ENCODE results near the gene PCDH15. TPM values are rescaled to one million over a fixed set of nuclear protein-coding genes. Genes with fewer than 3 reads are reported as not detected.
"Not testable (repeated sequence)": the region's sequence is repeated elsewhere in the genome, so short reads cannot be mapped to it uniquely, and the experiment has no call there.

Gene PCDH15
- total and polyA plus RNA-seq, 3 donors from 2014 or later = 1.7 to 3.2 (median 2.8) TPM

DNA sequence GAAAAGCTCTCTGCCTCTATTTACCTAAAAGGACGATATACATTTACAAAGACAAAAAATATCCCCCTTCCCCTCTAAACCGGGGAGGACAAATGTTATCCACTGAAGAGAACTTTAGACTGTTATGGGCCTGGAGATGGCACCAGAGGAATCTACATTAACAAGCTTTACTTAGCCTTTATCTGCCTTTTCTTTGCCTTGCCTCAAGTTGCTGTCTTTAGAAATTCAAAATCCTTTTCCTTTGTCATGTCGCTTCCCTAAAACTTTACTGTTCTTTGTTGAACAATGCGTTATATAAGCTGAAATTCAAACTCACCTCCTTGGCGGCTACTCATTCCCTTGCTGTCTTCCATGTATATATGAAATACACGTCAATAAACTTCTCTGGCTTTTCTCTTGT, 405.0 kb downstream of the PCDH15 start:
- DNase-seq = no peak
- Histone ChIP-seq H3K27me3 (no peaks in the 10 kb centered on the region), H3K36me3 (ENCODE audit: low read depth, missing control alignments) (no peaks in the 10 kb centered on the region), H3K27ac (no peak overlapping the region), H3K4me1 (no peaks in the 10 kb centered on the region), H3K4me3 (no peak overlapping the region), H3K9me3 (no peaks in the 10 kb centered on the region)
- intact Hi-C loops (cut with DNase I; ENCODE audit: low total_unique reads) = no loop called here
- TF ChIP-seq, protein P1, sequence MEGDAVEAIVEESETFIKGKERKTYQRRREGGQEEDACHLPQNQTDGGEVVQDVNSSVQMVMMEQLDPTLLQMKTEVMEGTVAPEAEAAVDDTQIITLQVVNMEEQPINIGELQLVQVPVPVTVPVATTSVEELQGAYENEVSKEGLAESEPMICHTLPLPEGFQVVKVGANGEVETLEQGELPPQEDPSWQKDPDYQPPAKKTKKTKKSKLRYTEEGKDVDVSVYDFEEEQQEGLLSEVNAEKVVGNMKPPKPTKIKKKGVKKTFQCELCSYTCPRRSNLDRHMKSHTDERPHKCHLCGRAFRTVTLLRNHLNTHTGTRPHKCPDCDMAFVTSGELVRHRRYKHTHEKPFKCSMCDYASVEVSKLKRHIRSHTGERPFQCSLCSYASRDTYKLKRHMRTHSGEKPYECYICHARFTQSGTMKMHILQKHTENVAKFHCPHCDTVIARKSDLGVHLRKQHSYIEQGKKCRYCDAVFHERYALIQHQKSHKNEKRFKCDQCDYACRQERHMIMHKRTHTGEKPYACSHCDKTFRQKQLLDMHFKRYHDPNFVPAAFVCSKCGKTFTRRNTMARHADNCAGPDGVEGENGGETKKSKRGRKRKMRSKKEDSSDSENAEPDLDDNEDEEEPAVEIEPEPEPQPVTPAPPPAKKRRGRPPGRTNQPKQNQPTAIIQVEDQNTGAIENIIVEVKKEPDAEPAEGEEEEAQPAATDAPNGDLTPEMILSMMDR (IDR thresholded peaks at IDR 0.05) = no peak
- no peak for TF ChIP-seq POLR2A (IDR thresholded peaks at IDR 0.05)
- 80 to 84% methylated on average over 6 of the region's 6 CpGs for WGBS, 2 donors

DNA sequence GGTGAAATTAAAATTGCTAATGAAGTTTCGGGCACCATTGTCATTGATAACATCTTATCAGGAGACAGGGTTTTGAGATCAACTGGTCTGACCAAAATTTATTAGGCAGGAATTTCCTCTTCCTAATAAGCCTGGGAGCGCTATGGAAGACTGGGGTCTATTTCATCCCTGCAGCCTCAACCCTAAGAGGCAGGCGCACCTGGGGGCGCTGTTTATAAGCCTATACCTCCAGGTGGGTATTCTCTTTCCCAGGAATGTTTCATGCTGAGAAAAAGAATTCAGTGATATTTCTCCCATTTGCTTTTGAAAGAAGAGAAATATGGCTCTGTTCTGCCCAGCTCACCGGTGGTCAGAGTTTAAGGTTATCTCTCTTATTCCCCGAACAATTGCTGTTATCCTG, 406.4 kb downstream of the PCDH15 start:
- H3K27ac ChIP-seq; DNase-seq; H3K4me3 ChIP-seq; intact Hi-C loops (cut with DNase I; ENCODE audit: low total_unique reads); H3K4me1 ChIP-seq; H3K9me3 ChIP-seq; H3K27me3 ChIP-seq; H3K36me3 ChIP-seq (ENCODE audit: low read depth, missing control alignments): not testable (repeated sequence)
- 69 to 71% methylated on average over 6 of the region's 6 CpGs for WGBS, 2 donors

DNA sequence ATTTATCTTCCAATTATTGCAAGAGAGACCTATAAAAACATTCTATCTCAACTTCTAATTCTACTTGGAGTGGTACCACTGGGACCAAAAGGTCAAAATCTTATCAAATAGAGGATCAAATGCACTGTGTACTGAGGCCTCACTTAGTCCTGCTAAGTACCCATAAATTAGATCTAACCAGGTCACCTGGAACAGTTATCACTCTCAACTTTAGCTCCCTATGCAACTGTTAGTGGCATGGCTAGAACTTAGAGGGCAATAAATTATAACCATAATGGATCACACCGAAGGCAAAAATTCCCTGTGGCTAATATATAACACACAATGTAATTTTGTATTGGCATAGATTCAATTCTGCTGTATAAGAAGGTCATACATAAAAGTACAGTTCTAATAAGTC, 428.9 kb downstream of the PCDH15 start:
- TF ChIP-seq, protein P1 (IDR thresholded peaks at IDR 0.05) = no peak
- TF ChIP-seq POLR2A (IDR thresholded peaks at IDR 0.05) = no peak
- intact Hi-C loops (cut with DNase I; ENCODE audit: low total_unique reads) = no loop called here
- WGBS, 2 donors = 17 to 32% methylated on average over 1 of the region's 1 CpG

DNA sequence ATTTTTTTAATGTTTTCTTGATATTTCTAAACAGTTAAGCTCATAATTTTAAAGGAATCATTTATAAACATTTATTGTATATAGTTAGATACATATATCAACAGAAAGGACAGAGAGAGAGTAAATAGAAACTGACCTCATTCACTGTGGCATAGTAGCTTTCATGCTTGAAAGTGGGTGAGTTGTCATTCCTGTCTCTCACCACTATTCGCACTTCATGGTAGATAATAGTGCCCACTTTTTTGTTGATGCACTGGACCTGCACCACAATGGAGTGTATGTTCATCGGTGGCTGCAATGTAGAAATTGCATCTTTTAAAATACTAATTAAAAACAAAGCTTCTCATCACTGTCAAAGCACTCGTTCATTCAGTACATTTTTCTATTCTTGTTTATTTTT, 432.0 kb downstream of the PCDH15 start:
- intact Hi-C loops (cut with DNase I; ENCODE audit: low total_unique reads) = no loop called here
- TF ChIP-seq POLR2A (IDR thresholded peaks at IDR 0.05) = no peak
- TF ChIP-seq, protein P1 (IDR thresholded peaks at IDR 0.05) = no peak
- no peaks in the 10 kb centered on the region for H3K36me3 ChIP-seq (ENCODE audit: low read depth, missing control alignments)

More for the DNA sequence above, 428.9 kb downstream of the PCDH15 start:
- no peaks in the 10 kb centered on the region for H3K36me3 ChIP-seq (ENCODE audit: low read depth, missing control alignments)
- no peak for DNase-seq
- H3K4me1 ChIP-seq = no peaks in the 10 kb centered on the region
- no peak overlapping the region for H3K4me3 ChIP-seq
- H3K27ac ChIP-seq = no peak overlapping the region
- no peaks in the 10 kb centered on the region for H3K9me3 ChIP-seq
- H3K27me3 ChIP-seq = no peaks in the 10 kb centered on the region

DNA sequence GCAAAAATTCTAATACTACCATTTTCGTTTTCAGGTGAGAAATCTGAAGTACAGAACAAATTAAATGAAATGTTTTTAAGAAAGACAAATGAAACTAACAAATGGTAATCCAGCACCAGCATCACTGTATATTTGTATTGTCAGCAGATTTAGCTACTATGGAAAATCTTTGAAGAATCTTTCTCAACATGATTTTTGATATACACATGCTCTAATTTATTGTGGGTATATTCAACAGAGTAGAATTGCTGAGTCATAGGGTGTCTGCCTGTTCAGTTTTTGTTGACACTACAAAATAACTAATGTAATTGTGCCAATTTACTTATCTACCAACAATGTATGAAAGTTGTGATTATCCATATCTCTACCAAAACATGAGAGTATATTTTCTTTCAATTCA, 437.6 kb downstream of the PCDH15 start:
- no peak overlapping the region for H3K4me3 ChIP-seq
- no peaks in the 10 kb centered on the region for H3K36me3 ChIP-seq (ENCODE audit: low read depth, missing control alignments)
- DNase-seq = no peak
- H3K27ac ChIP-seq = no peak overlapping the region
- H3K4me1 ChIP-seq = no peaks in the 10 kb centered on the region
- intact Hi-C loops (cut with DNase I; ENCODE audit: low total_unique reads) = no loop called here
- H3K27me3 ChIP-seq = no peaks in the 10 kb centered on the region
- no peaks in the 10 kb centered on the region for H3K9me3 ChIP-seq
- 73 to 80% methylated on average over 1 of the region's 1 CpG for WGBS, 2 donors
- TF ChIP-seq, protein P1 (IDR thresholded peaks at IDR 0.05) = no peak
- TF ChIP-seq POLR2A (IDR thresholded peaks at IDR 0.05) = no peak

More for the DNA sequence above, 432.0 kb downstream of the PCDH15 start:
- Histone ChIP-seq H3K4me1 (no peaks in the 10 kb centered on the region), H3K4me3 (no peak overlapping the region), H3K9me3 (no peaks in the 10 kb centered on the region), H3K27ac (no peak overlapping the region), H3K27me3 (no peaks in the 10 kb centered on the region)
- WGBS, 2 donors = 87 to 89% methylated on average over 3 of the region's 3 CpGs
- no peak for DNase-seq

All from testis (tissue), 3 donors.